H54 (cell line): ENCODE results near the gene SS18L1.

ENCODE experiments used
- DNase-seq: peaks from one replicate; pipeline ENCODE4 v3.0.0; 2011; ENCODE audit warnings: low spot score, mixed read lengths; ENCODE audit not compliant: insufficient read length
- FAIRE-seq: peaks from 3 replicates; lab custom pipeline; 2011; peaks lifted over from hg19 to GRCh38; lab: Jason Lieb, UNC
- POLR2A ChIP-seq: IDR thresholded peaks from 2 replicates; pipeline ENCODE4 v1.6.1; 2011; ENCODE audit warnings: low read depth, mild to moderate bottlenecking, low read length

The SS18L1 gene

GRCh38 chr20:62149532-62150309 is 6.2 kb downstream of the SS18L1 start:
- no peak for DNase-seq
- TF ChIP-seq POLR2A, result no peak
- FAIRE-seq, result no peak

GRCh38 chr20:62150310-62150575 is 6.7 kb downstream of the SS18L1 start:
- no peak for DNase-seq
- TF ChIP-seq POLR2A, result no peak
- FAIRE-seq, result no peak

- FAIRE-seq (no peak), DNase-seq (no peak)
- no peak for TF ChIP-seq POLR2A
Measured at GRCh38 chr20:62151225-62151624, 7.7 kb downstream of the SS18L1 start.

- no peak for TF ChIP-seq POLR2A
- FAIRE-seq, result no peak
- no peak for DNase-seq
Measured at GRCh38 chr20:62151835-62152364, 8.3 kb downstream of the SS18L1 start.

- TF ChIP-seq POLR2A, result no peak
- no peak for FAIRE-seq
- DNase-seq, result no peak
Measured at GRCh38 chr20:62155428-62156253, 12.1 kb downstream of the SS18L1 start.

- DNase-seq (no peak), FAIRE-seq (no peak)
- no peak for TF ChIP-seq POLR2A
Measured at GRCh38 chr20:62156254-62156556, 12.6 kb downstream of the SS18L1 start.

- TF ChIP-seq POLR2A, result no peak
- FAIRE-seq, result no peak
- DNase-seq, result peak; percentile 43
Measured at GRCh38 chr20:62156592-62157386, 13.2 kb downstream of the SS18L1 start.

- no peak for TF ChIP-seq POLR2A
- no peak for FAIRE-seq
- DNase-seq, result no peak
Measured at GRCh38 chr20:62157387-62158087, 14.0 kb downstream of the SS18L1 start.

GRCh38 chr20:62158088-62158400 is 14.5 kb downstream of the SS18L1 start:
- FAIRE-seq, result no peak
- DNase-seq, result no peak
- no peak for TF ChIP-seq POLR2A

GRCh38 chr20:62158541-62158940 is 15.0 kb downstream of the SS18L1 start:
- DNase-seq (no peak), FAIRE-seq (no peak)
- no peak for TF ChIP-seq POLR2A

GRCh38 chr20:62159052-62159451 is 15.5 kb downstream of the SS18L1 start:
- no peak for FAIRE-seq
- DNase-seq, result no peak
- no peak for TF ChIP-seq POLR2A

GRCh38 chr20:62159839-62160238 is 16.3 kb downstream of the SS18L1 start:
- FAIRE-seq (no peak), DNase-seq (peak; percentile 50)

GRCh38 chr20:62160253-62160652 is 16.7 kb downstream of the SS18L1 start:
- no peak for TF ChIP-seq POLR2A
- no peak for FAIRE-seq
- no peak for DNase-seq

More at GRCh38 chr20:62159839-62160238, 16.3 kb downstream of the SS18L1 start:
- TF ChIP-seq POLR2A, result no peak
